Measurements from ENCODE around the gene ROM1.
"Not testable (repeated sequence)": the region's sequence is repeated elsewhere in the genome, so short reads cannot be mapped to it uniquely, and the experiment has no call there.

ROM1 gene

GRCh38 chr11:62605467-62605866, 7.6 kb upstream of the ROM1 start:
- in situ Hi-C loops (cut with MboI; ENCODE audit: low sequenced_read_pairs), result no loop called here

DNA sequence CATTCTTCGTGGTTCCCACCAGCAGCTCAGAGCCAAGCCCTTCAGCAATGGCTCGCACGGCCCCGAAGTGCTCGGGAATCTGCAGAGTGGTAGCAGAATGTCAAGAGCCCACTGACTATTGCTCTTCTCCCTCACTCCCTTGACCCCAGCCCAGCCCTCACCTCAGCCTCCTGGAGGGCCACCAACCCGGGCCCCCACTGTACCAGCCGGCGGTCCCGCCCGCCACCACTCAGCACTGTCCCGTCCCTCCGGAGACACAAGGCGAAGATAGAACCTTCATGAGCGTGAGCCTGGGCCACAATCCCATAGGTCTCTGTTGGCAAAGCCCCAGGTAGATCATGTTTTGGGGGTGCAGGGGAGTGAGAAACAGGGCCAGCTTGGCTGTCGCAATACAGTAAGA, 7.2 kb upstream of the ROM1 start:
- in situ Hi-C loops (cut with MboI; ENCODE audit: low sequenced_read_pairs), result no loop called here

- in situ Hi-C loops (cut with MboI; ENCODE audit: low sequenced_read_pairs), result no loop called here
Observed at GRCh38 chr11:62607714-62608113, 5.3 kb upstream of the ROM1 start.

GRCh38 chr11:62608776-62609175, 4.3 kb upstream of the ROM1 start:
- in situ Hi-C loops (cut with MboI; ENCODE audit: low sequenced_read_pairs), result no loop called here

GRCh38 chr11:62610403-62610802, 2.7 kb upstream of the ROM1 start:
- in situ Hi-C loops (cut with MboI; ENCODE audit: low sequenced_read_pairs), result no loop called here

GRCh38 chr11:62610814-62611704, 2.0 kb upstream of the ROM1 start:
- in situ Hi-C loops (cut with MboI; ENCODE audit: low sequenced_read_pairs), result no loop called here

GRCh38 chr11:62611705-62612365, 1.2 kb upstream of the ROM1 start:
- in situ Hi-C loops (cut with MboI; ENCODE audit: low sequenced_read_pairs), result no loop called here

DNA sequence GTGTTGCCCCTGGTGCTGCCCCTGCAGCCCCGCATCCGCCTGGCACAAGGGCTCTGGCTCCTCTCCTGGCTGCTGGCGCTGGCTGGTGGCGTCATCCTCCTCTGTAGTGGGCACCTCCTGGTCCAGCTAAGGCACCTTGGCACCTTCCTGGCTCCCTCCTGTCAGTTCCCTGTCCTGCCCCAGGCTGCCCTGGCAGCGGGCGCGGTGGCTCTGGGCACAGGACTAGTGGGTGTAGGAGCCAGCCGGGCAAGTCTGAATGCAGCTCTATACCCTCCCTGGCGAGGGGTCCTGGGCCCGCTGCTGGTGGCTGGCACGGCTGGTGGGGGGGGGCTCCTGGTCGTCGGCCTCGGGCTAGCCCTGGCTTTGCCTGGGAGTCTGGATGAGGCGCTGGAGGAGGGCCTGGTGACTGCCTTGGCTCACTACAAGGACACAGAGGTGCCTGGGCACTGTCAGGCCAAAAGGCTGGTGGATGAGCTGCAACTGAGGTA, 278 bp downstream of the ROM1 start:
- in situ Hi-C loops (cut with MboI; ENCODE audit: low sequenced_read_pairs), result no loop called here

GRCh38 chr11:62614275-62614674, 1.2 kb downstream of the ROM1 start:
- in situ Hi-C loops (cut with MboI; ENCODE audit: low sequenced_read_pairs), result no loop called here

DNA sequence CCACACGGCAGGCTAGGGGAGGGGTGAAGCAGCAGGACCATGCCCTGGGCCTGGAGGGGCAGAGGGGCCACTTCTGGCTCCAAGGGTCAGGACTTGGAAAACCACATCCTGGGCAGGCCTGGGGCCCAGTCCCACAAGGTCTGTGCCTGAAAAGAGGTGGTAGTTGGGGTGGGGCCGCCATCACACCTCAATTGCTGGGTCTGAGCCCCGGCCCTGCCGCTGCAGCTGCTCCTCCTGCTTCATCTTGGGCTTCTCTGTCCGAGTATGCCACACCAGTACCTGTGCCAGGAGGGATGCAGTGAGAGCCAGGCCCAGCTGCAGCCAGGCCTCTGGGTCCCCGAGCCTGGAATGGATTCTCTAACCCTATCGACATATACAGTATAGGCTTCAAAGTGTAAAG, 2.5 kb downstream of the ROM1 start:
- in situ Hi-C loops (cut with MboI; ENCODE audit: low sequenced_read_pairs), result no loop called here

- in situ Hi-C loops (cut with MboI; ENCODE audit: low sequenced_read_pairs), result not testable (repeated sequence)
Observed at GRCh38 chr11:62616957-62617356, 3.9 kb downstream of the ROM1 start.

GRCh38 chr11:62621027-62621566, 8.0 kb downstream of the ROM1 start:
- in situ Hi-C loops (cut with MboI; ENCODE audit: low sequenced_read_pairs), result no loop called here

DNA sequence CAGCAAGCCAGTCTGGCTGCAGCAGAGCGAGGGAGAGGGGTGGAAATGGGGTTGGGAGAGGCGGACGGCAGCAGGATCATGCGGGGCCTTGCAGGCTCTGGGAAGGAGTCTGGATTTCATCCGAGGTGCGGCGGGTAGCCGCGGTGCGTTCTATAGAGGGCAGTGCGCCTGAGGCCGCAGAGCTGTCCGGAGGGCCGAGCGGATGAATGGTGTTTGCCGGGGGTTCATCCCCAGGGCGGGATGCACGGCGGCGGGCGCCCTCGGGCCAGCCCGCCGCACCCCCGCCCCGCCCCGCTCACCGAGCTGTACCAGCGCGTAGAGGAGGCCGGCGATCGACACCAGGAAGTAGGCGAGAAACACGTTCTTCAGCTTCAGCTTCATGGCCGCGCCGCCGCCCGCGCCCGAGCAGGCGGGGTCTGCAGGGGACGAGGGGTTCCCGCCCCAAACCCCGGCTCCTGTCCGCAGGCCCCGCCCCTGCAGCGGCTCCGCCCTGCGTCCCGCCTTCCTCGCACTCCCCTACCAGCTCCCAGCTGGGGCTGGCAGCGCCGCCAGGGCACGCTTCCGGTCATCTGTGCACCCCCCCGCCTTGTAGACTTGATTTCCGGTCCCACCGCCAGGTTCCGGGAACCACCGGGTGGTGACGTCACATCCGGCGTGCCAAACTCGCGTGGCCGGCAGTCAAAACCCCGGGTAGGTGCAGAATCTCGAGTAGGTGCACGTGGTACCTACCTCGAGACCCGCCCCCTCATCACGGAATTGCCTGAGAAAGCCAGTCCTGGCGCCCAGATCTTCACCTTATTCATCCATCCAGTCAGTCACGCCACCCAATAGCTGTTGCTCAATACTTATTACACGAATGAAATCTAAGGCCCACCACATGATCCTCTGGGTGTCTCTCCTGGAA, 8.8 kb downstream of the ROM1 start, which contains the start of gene B3GAT3:
Gene B3GAT3 (minus strand): TSS at position 420 of the 904 bp plus-strand sequence. CDS start 39 bp downstream, at position 381.
- in situ Hi-C loops (cut with MboI; ENCODE audit: low sequenced_read_pairs), result no loop called here

- in situ Hi-C loops (cut with MboI; ENCODE audit: low sequenced_read_pairs), result no loop called here
Observed at GRCh38 chr11:62622476-62623089, 9.5 kb downstream of the ROM1 start.

GRCh38 chr11:62627713-62628112, 14.7 kb downstream of the ROM1 start:
- in situ Hi-C loops (cut with MboI; ENCODE audit: low sequenced_read_pairs), result no loop called here

- in situ Hi-C loops (cut with MboI; ENCODE audit: low sequenced_read_pairs), result no loop called here
Observed at GRCh38 chr11:62632492-62632891, 19.4 kb downstream of the ROM1 start.

DNA sequence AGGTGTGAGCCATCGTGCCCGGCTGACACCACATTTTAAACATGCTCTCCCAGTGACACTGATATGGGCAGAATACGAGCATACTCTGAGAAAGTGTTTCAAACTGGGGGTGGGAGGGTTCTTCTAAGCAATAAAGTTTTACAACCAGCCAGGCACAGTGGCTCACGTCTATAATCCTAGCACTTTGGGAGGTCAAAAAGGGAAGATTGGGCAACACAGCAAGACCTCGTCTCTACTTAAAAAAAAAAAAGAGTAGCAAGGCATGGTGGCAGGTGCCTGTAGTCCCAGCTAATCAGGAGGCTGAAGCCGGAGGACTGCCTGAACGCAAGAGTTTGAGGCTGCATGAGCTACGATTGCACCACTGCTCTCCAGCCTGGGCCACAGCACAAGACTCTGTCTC, 31.2 kb downstream of the ROM1 start:
- in situ Hi-C loops (cut with MboI; ENCODE audit: low sequenced_read_pairs), result no loop called here

DNA sequence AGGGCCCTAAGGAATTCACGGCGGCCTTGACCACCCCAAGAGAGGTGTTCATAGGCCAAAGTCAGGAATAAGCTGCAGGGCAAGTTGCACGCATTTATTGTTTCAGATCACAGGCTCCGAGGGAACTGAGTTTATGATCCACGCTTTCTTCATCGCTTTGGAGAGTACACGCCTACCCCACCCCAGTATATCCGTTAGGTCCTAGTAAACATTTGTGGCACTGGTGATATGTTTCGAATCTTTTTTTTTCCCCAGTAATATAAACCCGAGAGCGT, 32.6 kb downstream of the ROM1 start:
- in situ Hi-C loops (cut with MboI; ENCODE audit: low sequenced_read_pairs), result no loop called here

DNA sequence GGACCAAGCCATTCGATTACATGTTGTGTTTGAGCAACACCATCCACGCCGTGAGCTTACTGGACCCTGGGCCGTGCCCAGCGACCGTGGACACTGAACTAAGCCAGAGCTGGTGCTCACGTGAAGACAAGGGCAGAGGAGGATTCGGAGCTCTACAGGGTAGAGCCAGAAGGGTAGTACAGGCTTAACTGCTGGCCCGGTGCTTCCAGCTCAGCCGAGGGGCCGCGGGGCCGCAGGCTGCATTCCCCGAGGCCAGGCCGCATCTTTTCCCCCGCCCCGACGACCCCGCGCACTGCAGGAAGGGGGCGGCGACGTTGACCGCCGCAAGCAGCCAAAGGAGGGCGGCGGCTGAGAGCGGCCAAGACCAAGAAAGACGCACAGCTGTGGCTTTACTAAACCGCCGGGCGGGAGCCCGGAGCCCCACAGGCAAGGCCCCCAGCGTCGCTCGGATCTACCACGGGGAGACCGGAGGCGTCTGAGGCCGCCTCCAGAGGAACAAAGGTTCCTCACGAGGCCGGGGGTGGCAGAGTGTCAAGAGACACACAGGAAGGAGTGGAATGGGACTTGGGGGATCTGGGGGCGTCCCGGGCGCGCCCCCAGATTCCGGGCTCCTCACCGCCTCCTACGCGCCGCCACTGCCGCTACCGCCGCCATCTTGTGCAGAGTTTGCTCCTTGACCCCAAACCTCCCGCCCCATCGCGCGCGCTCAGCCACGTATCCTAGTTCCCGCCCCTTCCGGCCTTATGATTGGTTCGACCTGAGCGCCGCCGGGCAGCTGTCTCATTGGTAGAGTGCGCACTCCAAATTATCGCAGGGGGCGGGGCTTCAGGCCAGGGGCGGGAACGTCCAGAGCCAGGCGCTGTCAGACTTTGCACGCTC, 33.1 kb downstream of the ROM1 start, which contains the start of gene GANAB:
Gene GANAB (minus strand): TSS at position 668 of the 879 bp plus-strand sequence. CDS start 14 bp downstream, at position 654.
- in situ Hi-C loops (cut with MboI; ENCODE audit: low sequenced_read_pairs), result no loop called here
